Fibroblast of gingiva (primary cell): ENCODE measurements around the gene APMAP.

Source experiments
- DNase-seq: peaks from one replicate; pipeline ENCODE4 v3.0.0-alpha.2; 2011; ENCODE audit warnings: low read depth

APMAP gene

GRCh38 chr20:24965065-24965919 is 27.3 kb downstream of the APMAP start:
- DNase-seq, result no peak

GRCh38 chr20:24964506-24964840 is 28.1 kb downstream of the APMAP start:
- no peak for DNase-seq

GRCh38 chr20:24963672-24964505 is 28.7 kb downstream of the APMAP start:
- DNase-seq, result no peak

- DNase-seq, result no peak
Measured at GRCh38 chr20:24962510-24962909, 30.0 kb downstream of the APMAP start.

- DNase-seq, result no peak
Measured at GRCh38 chr20:24962182-24962492, 30.4 kb downstream of the APMAP start.

- no peak for DNase-seq
Measured at GRCh38 chr20:24961384-24962181, 31.0 kb downstream of the APMAP start.

GRCh38 chr20:24960861-24961260 is 31.7 kb downstream of the APMAP start:
- DNase-seq, result no peak

- DNase-seq, result no peak
Measured at GRCh38 chr20:24960302-24960801, 32.2 kb downstream of the APMAP start.

- DNase-seq, result no peak
Measured at GRCh38 chr20:24959591-24960301, 32.8 kb downstream of the APMAP start.

- DNase-seq, result no peak
Measured at GRCh38 chr20:24958506-24959385, 33.8 kb downstream of the APMAP start.

GRCh38 chr20:24957326-24958016 is 35.1 kb downstream of the APMAP start:
- no peak for DNase-seq

GRCh38 chr20:24956001-24956841 is 36.3 kb downstream of the APMAP start:
- no peak for DNase-seq

- DNase-seq, result no peak
Measured at GRCh38 chr20:24955045-24955444, 37.5 kb downstream of the APMAP start.

GRCh38 chr20:24954566-24954965 is 38.0 kb downstream of the APMAP start:
- no peak for DNase-seq

GRCh38 chr20:24954151-24954550 is 38.4 kb downstream of the APMAP start:
- no peak for DNase-seq

- DNase-seq, result no peak
Measured at GRCh38 chr20:24953621-24954133, 38.9 kb downstream of the APMAP start.

GRCh38 chr20:24953209-24953575 is 39.4 kb downstream of the APMAP start:
- no peak for DNase-seq

- no peak for DNase-seq
Measured at GRCh38 chr20:24952376-24953208, 40.0 kb downstream of the APMAP start.
